Karpas-422 (cell line): Measurements from ENCODE around the gene SYTL3. TPM values are rescaled to one million over a fixed set of nuclear protein-coding genes. Genes with fewer than 3 reads are reported as not detected.
"Not testable (repeated sequence)": the region's sequence is repeated elsewhere in the genome, so short reads cannot be mapped to it uniquely, and the experiment has no call there.

Experiments
- DNase-seq: peaks from one replicate; pipeline ENCODE4 v3.0.0-alpha.2; 2015
- H2AFZ ChIP-seq: fragments of 200-600 bp; sonication (generic); 2 replicates; pipeline ENCODE4 v1.6.1; 2014; ENCODE audit warnings: antibody characterized with exemption, low read length, mixed read lengths
- H3K27ac ChIP-seq: fragments of 200-600 bp; sonication (generic); 2 replicates; pipeline ENCODE4 v1.5.1; 2014; ENCODE audit warnings: mild to moderate bottlenecking, low read length, moderate library complexity
- H3K27me3 ChIP-seq: fragments of 200-600 bp; sonication (generic); 2 replicates; pipeline ENCODE4 v1.6.1; 2014; ENCODE audit warnings: low read length, mixed read lengths
- H3K36me3 ChIP-seq: fragments of 200-600 bp; sonication (generic); 2 replicates; pipeline ENCODE4 v1.6.1; 2014; ENCODE audit warnings: low read length, mixed read lengths; ENCODE audit not compliant: insufficient read depth
- H3K4me1 ChIP-seq: fragments of 200-600 bp; sonication (generic); 2 replicates; pipeline ENCODE4 v1.6.1; 2014; ENCODE audit warnings: mild to moderate bottlenecking, low read length, mixed read lengths
- H3K4me2 ChIP-seq: fragments of 200-600 bp; sonication (generic); 2 replicates; pipeline ENCODE4 v1.6.1; 2014; ENCODE audit warnings: low read length, low read depth, mild to moderate bottlenecking; ENCODE audit not compliant: poor library complexity, severe bottlenecking
- H3K4me3 ChIP-seq: fragments of 200-600 bp; sonication (generic); 2 replicates; pipeline ENCODE4 v1.5.1; 2014; ENCODE audit warnings: mild to moderate bottlenecking, antibody characterized with exemption, low read length, mixed read lengths
- H3K79me2 ChIP-seq: fragments of 200-600 bp; sonication (generic); 2 replicates; pipeline ENCODE4 v1.6.1; 2014; ENCODE audit warnings: mild to moderate bottlenecking, low read length, mixed read lengths
- H3K9ac ChIP-seq: fragments of 200-600 bp; sonication (generic); 2 replicates; pipeline ENCODE4 v1.6.0; 2014; ENCODE audit warnings: low read length
- H3K9me2 ChIP-seq: fragments of 200-600 bp; sonication (generic), shearing (Covaris generic); replicated peaks from 2 replicates; pipeline ENCODE4 v1.6.0; 2014; ENCODE audit warnings: mild to moderate bottlenecking, low read length, moderate library complexity; ENCODE audit not compliant: insufficient read depth
- H3K9me3 ChIP-seq: fragments of 300-700, 200-600 bp; sonication (generic); 2 replicates; pipeline ENCODE4 v1.6.1; 2014; ENCODE audit warnings: low read length, mixed read lengths
- H4K20me1 ChIP-seq: fragments of 200-600 bp; sonication (generic); 2 replicates; pipeline ENCODE4 v1.6.1; 2014; ENCODE audit warnings: mild to moderate bottlenecking, antibody characterized with exemption, low read length, low read depth; ENCODE audit not compliant: insufficient read depth
- total RNA-seq: library from RNA; depleted of rRNA; stranded (reverse); fragments of >200 nt; shearing (Covaris generic); gene quantifications from 2 replicates; pipeline ENCODE4 v1.2.3, GENCODE V29; 2014; ENCODE audit warnings: low replicate concordance

Gene SYTL3
- total RNA-seq, 1 experiment from 2014 or later: 0.41 TPM

DNA sequence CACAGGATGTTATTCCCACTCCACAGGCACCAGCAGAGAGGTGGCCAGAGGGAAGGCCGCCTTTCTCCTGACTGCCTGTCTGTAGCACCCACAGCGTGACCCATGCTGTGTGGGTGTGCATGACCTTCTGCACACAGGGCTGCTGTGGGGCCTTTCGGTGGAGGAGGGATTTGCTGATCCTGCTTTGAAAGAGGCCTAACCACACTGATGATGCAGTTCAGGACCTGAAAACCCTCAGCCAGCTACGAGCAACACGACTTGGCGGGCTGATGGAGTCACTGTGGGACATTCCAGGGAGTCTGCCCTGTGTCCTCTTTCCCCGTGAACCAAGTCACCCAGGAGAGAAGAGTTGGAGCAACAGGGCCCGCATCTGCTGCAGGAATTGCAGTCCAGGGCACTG is 49.1 kb downstream of the SYTL3 start:
- peak; percentile 12 for DNase-seq
- Histone ChIP-seq H3K36me3 (no peaks in the 10 kb centered on the region), H3K9me3 (no peaks in the 10 kb centered on the region), H3K4me1 (peaks cover 6% of the 10 kb centered on the region), H3K4me2 (no peak overlapping the region), H2AFZ (no peak overlapping the region), H3K27ac (no peak overlapping the region), H3K27me3 (no peaks in the 10 kb centered on the region), H3K4me3 (no peak overlapping the region), H3K79me2 (no peaks in the 10 kb centered on the region), H3K9me2 (no peaks in the 10 kb centered on the region), H4K20me1 (no peaks in the 10 kb centered on the region), H3K9ac (no peak overlapping the region)

DNA sequence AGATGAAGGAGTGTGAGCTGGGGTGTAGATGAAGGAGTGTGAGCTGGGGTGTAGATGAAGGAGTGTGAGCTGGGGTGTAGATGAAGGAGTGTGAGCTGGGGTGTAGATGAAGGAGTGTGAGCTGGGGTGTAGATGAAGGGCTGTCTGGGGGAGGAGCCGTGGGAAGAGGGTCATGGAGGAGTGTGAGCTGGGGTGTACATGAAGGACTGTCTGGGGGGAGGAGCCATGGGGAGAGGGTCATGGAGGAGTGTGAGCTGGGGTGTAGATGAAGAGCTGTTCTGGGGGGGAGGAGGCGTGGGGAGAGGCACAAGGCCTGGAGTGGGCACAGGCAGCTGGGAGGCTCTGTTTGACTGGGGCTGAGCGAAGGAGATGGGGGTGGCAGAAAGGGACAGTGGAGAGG is 51.4 kb downstream of the SYTL3 start:
- not testable (repeated sequence) for H2AFZ ChIP-seq, H3K9ac ChIP-seq, H3K27ac ChIP-seq, H4K20me1 ChIP-seq, H3K9me2 ChIP-seq, H3K4me3 ChIP-seq, H3K9me3 ChIP-seq, H3K79me2 ChIP-seq, H3K4me2 ChIP-seq, DNase-seq, H3K4me1 ChIP-seq, H3K27me3 ChIP-seq, H3K36me3 ChIP-seq

DNA sequence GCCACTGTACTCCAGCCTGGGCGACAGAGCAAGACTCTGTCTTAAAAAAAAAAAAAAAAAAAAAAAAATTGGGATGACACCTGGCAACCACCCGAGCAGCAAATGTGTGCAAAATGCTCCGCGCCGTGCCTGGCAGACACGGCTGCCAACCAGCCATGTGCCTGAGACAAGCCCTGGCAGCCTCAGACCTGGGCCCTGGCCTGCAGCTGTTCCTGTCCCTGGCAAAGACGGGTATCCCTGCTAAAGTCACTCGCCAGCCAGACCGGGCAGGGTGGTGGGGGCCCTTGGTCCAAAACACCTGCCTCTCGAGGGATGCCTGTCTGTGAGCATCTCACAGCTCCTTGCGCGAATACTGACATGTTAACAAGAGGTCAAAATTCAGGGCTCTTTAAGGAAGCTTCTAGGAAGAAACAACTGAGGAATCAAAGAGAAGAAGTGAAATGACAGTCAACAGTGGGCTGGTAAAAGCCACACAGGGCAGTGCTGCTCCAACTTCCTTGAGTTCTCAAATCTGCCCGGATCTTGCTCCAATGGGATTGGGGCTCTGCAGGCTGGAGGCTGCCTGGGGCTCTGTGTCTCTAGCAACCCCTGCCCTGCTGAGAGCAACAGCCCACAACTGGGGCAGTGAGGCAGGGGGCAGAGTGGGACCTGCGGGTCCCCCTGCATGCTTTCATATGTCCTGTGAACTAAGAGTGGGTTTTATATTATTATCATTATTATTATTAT is 53.4 kb downstream of the SYTL3 start:
- Histone ChIP-seq H3K4me3 (no peak overlapping the region), H3K9me2 (no peaks in the 10 kb centered on the region), H3K9me3 (no peaks in the 10 kb centered on the region), H4K20me1 (no peaks in the 10 kb centered on the region), H2AFZ (no peak overlapping the region), H3K9ac (no peak overlapping the region), H3K27me3 (no peaks in the 10 kb centered on the region), H3K36me3 (no peaks in the 10 kb centered on the region), H3K4me2 (no peak overlapping the region), H3K79me2 (no peaks in the 10 kb centered on the region), H3K4me1 (peaks cover 8% of the 10 kb centered on the region), H3K27ac (no peak overlapping the region)
- DNase-seq: no peak

DNA sequence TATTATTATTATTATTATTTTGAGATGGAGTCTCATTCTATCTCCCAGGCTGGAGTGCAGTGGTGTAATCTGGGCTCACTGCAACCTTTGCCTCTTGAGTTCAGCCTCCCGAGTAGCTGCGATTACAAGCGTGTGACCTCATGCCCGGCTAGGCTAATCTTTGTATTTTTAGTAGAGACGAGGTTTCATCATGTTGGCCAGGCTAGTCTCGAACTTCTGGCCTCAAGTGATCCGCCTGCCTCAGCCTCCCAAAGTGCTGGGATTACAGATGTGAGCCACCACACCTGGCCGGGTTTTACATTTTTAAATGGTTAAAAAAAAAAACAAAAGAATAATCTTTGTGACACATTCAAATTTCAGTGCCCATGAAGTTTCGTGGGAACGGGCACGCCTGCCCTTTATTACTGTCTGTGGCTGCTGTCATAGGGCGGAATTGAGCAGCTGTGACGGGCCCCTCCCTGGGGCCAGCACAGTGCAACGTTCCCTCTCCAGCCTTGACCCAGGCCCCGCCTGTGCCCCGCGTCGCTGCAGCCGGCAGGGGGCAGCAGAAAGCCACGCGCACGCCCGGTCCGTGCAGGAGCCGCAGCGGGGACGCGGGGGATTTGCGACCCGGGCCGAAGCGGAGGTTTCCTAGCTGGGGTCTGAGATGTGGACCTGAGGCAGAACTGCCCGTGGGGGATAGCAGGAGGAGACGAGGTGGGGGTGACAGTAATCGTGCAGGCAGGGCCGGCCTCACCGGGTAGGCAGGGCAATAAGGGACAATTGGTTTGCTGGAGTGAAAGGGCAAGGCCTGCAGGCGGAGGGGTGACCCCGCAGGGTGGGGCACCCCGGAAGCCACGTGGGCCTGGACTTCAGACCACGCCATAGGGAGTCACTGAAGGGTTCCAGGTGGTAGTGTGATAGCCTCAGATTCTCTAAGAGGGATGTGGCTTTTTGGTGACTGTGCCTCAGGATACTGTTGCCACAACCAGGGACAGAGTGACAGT is 54.3 kb downstream of the SYTL3 start:
- Histone ChIP-seq H4K20me1 (no peaks in the 10 kb centered on the region), H3K9ac (peak overlapping the region; percentile 49), H3K9me2 (no peaks in the 10 kb centered on the region), H3K4me2 (peak overlapping the region; percentile 76), H3K4me1 (peaks cover 8% of the 10 kb centered on the region), H2AFZ (peak overlapping the region; percentile 95; the same call in 1 of the 2 replicates), H3K9me3 (no peaks in the 10 kb centered on the region), H3K27me3 (no peaks in the 10 kb centered on the region), H3K4me3 (peak overlapping the region; percentile 62), H3K36me3 (no peaks in the 10 kb centered on the region), H3K27ac (no peak overlapping the region), H3K79me2 (no peaks in the 10 kb centered on the region)
- peak; percentile 91 for DNase-seq

DNA sequence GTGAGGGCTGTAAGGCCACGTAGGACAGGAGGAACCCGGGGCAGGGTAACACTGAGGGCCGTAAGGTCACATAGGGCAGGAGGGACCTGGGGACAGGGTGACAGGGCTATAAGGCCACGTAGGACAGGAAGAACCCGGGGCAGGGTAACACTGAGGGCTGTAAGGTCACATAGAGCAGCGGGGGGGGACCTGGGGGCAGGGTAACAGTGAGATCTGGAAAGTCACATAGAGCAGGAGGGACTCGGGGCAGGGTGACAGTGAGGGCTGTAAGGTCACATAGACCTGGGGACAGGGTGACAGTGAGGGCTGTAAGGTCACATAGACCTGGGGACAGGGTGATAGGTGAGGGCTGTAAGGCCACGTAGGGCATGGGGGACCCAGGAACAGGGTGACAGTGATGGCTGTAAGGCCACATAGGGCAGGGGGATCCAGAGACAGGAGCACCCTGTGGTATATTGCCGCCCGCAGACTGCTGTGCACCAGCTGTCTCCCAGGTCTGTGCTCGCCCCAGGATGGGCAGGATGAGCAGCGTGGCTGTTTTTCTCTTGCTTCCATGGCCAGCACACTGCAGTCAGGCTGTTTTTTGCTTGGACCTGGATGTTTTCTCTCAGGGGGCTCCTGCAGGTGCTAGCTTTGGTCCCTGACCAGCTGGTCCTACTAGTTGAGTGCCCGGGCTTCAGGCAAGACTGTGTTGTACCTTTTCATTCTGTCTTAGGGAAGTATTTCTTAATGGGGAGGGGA is 55.7 kb downstream of the SYTL3 start:
- H3K27me3 ChIP-seq: no peaks in the 10 kb centered on the region
- no peak overlapping the region for H3K9ac ChIP-seq
- no peak overlapping the region for H3K4me3 ChIP-seq
- no peaks in the 10 kb centered on the region for H3K9me3 ChIP-seq
- no peaks in the 10 kb centered on the region for H4K20me1 ChIP-seq
- H3K36me3 ChIP-seq: no peaks in the 10 kb centered on the region
- H3K27ac ChIP-seq: no peak overlapping the region
- no peaks in the 10 kb centered on the region for H3K79me2 ChIP-seq
- no peak for DNase-seq
- H2AFZ ChIP-seq: no peak overlapping the region
- no peak overlapping the region for H3K4me2 ChIP-seq
- no peaks in the 10 kb centered on the region for H3K9me2 ChIP-seq
- peaks cover 8% of the 10 kb centered on the region for H3K4me1 ChIP-seq

DNA sequence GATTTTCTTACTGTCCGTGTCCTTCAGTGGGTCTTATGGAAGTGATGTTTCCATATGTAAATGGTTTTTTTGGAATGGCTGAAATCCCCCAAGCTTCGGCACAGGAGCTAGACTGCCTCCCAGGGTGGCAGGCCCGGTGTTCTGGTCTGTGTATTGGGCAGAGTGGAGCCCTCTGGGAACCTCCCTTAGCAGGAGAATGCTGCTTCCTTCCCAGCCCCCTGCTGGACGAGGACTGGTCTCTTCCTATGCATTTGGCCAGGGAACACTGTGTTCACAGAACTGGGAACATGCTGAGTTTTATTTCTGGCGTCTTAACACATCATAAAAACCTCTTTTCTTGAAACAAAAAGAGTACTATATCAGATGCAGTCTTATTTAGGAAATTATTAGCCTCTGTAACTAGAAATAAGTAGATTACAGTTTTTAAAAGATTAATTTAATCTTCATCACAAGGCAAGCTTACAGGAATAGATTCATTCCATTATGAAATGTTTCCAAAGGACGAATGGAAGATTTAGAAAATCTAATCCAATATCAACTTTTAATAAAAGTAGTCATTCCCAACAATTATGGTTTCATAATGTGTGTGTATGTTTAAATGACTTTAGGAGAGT is 56.6 kb downstream of the SYTL3 start:
- H3K9me3 ChIP-seq: no peaks in the 10 kb centered on the region
- no peak overlapping the region for H3K9ac ChIP-seq
- no peaks in the 10 kb centered on the region for H4K20me1 ChIP-seq
- peaks cover 8% of the 10 kb centered on the region for H3K4me1 ChIP-seq
- no peaks in the 10 kb centered on the region for H3K36me3 ChIP-seq
- H3K27me3 ChIP-seq: no peaks in the 10 kb centered on the region
- no peak overlapping the region for H3K27ac ChIP-seq
- H2AFZ ChIP-seq: no peak overlapping the region
- no peak overlapping the region for H3K4me3 ChIP-seq
- DNase-seq: no peak
- H3K4me2 ChIP-seq: no peak overlapping the region
- no peaks in the 10 kb centered on the region for H3K79me2 ChIP-seq
- no peaks in the 10 kb centered on the region for H3K9me2 ChIP-seq

DNA sequence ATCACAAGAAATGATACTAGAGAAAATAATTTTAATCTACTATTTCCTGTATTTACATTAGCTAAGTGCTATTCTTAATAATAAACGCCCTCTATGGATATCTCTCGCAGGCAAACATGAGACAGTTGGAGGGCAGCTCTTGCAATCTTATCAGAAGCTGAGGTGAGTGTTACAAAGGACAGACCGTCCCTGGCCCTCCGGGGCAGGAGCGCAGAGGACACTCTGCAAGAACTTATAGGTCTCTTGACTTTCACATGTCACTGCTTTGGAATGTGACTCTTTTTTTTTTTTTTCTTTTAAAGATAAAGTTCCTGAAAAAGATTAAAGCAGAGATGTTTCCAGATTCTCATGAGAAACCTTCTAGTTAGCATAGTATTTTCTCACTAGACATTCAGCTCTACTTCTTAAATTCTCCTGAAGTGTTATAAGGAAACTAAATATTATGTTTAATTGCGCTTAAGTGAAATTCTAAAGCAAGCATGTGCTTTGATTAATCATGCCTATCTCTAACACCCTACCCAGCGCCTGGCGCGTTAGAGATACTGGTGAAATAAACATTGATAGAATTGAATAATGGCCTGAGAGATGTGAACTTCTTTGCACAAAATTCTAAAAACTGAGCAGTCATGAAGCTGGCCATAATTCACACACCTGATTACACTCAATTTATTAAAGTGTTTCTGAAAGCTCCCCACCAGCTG is 57.4 kb downstream of the SYTL3 start:
- H3K4me2 ChIP-seq: no peak overlapping the region
- H2AFZ ChIP-seq: no peak overlapping the region
- H4K20me1 ChIP-seq: no peaks in the 10 kb centered on the region
- H3K27ac ChIP-seq: no peak overlapping the region
- no peak overlapping the region for H3K4me3 ChIP-seq
- no peak overlapping the region for H3K9ac ChIP-seq
- H3K4me1 ChIP-seq: peaks cover 8% of the 10 kb centered on the region
- H3K9me2 ChIP-seq: no peaks in the 10 kb centered on the region
- no peak for DNase-seq
- no peaks in the 10 kb centered on the region for H3K79me2 ChIP-seq
- no peaks in the 10 kb centered on the region for H3K27me3 ChIP-seq
- H3K9me3 ChIP-seq: no peaks in the 10 kb centered on the region
- H3K36me3 ChIP-seq: no peaks in the 10 kb centered on the region
